Measurements from ENCODE around the gene MTMR6.

DNA sequence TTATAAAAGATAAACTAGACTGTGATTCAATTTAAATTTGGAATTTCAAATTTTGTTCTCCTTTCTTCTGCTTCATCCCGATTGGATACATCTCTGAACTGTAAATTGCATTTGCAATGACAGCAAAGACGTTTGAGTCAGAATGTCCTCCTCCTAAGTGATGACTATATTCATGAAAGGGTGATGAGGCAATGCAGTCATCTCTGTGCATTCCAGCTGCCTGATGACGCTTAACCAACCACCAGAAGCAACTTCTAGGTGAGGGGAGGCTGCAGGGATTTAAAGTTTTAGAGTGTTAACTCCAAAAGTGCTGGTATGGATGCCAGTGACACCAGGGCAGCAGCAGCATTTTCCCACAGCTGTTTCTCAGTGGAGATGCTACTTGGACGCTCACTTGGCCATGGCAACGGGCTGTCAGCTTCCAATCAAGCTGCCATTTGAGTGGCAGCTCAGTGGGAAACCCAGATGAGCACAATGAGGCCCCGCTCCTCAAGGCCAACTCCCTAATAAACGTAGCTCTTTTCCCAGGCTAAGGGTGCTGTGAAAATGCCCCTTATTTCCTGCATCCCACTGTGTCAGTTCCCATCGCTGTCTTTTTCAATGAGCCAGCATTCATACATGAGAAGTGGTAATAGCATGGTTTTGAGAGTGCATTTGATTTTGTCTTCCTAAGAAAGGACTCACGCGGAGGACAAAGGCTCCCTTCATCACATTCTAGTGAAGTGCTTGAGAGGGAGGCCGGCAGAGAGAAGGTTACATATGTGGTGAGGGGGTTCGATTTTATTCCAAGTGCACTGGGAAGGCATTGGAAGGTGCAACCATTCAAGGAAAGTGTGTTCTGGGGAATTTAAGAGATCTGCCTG lies 70.0 kb downstream of the MTMR6 start:
- no peak for TF ChIP-seq EZH2phosphoT487 (conservative IDR thresholded peaks at IDR 0.05; ENCODE audit: low read length)
- TF ChIP-seq, protein P1, sequence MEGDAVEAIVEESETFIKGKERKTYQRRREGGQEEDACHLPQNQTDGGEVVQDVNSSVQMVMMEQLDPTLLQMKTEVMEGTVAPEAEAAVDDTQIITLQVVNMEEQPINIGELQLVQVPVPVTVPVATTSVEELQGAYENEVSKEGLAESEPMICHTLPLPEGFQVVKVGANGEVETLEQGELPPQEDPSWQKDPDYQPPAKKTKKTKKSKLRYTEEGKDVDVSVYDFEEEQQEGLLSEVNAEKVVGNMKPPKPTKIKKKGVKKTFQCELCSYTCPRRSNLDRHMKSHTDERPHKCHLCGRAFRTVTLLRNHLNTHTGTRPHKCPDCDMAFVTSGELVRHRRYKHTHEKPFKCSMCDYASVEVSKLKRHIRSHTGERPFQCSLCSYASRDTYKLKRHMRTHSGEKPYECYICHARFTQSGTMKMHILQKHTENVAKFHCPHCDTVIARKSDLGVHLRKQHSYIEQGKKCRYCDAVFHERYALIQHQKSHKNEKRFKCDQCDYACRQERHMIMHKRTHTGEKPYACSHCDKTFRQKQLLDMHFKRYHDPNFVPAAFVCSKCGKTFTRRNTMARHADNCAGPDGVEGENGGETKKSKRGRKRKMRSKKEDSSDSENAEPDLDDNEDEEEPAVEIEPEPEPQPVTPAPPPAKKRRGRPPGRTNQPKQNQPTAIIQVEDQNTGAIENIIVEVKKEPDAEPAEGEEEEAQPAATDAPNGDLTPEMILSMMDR (IDR thresholded peaks at IDR 0.05; ENCODE audit: insufficient read depth, low read length, poor library complexity, severe bottlenecking) = no peak
